HG02852 (cell line): ENCODE data around the gene GABARAPL1.
A peak's percentile ranks its signal among the peaks of the same experiment; 100 is the strongest.
"Not testable (repeated sequence)": the region's sequence is repeated elsewhere in the genome, so short reads cannot be mapped to it uniquely, and the experiment has no call there.

Experiments used
- ATAC-seq: cut with Tn5 transposase; IDR thresholded peaks from one replicate; pipeline ENCODE4 v1.9.1; 2021; ENCODE audit warnings: mild to moderate bottlenecking, moderate library complexity; ENCODE audit not compliant: unreplicated experiment

GABARAPL1 gene

DNA sequence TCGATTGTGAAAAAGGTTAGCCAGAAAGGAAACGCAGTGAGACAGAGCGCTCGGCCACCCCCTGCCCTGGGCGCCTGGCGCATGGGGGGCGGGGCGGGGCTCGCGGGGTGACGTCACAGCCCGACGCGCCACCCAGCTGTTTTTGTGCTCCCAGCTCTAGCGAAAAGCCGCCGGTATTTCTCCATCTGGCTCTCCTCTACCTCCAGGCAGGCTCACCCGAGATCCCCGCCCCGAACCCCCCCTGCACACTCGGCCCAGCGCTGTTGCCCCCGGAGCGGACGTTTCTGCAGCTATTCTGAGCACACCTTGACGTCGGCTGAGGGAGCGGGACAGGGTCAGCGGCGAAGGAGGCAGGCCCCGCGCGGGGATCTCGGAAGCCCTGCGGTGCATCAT is at the start of gene GABARAPL1:
Gene GABARAPL1 (plus strand): TSS at position 139 of the 393 bp plus-strand sequence. CDS start 253 bp downstream, at position 392.
- ATAC-seq = peak; percentile 64

DNA sequence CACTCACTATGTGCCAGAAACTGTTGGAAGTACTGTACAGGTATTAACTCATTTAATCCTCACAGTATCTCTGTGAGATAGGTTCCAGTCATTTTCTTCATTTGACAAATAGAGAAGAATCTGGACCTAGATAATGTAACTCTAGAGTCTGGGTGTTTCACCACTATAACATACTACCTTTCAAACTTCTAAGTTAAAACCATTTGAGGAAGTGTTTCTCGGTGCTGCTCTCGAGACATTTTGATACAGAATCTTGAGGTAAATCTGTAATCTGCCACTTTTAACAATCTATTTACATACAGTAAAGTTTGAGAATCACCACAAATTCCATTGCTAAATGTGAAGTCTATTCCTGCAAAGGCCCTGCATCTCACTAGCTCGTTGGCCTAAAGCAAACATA is 49.6 kb upstream of the GABARAPL1 start:
- no peak for ATAC-seq

DNA sequence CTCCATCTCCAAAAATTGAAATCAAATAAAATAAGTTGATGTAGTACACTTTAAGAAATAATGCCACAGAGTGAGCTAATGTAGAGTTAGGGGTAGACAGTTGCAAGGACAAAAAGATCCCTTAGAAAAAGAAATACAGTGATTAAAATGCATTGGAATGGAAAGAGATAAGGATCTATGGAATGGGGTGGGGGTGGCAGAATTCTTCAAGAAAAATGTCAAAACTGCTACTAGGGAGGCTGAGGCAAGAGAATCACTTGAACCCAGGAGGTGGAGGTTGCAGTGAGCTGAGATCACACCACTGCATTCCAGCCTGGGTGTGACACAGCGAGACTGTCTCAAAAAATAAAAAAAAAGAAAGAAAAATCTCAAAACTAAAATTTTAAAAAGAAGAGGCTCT is 47.3 kb upstream of the GABARAPL1 start:
- no peak for ATAC-seq

DNA sequence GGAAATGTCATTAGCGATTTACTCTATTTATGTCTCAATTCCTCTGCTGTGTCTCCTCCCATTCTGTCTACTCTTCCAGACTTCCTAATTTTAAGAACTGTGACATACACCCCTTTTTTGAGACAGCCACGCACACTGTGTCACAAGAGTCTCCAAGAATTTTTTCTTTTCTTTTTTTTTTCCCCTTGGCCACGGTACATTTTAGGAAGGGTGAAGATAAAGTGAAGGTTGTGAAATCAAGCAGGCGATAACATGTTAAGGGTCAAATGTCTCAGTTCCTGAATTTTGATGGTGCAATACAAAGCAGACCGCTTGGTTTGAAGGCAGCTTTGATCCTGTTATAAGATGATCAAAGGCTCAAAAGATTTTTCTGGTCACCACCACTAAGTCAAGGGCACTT is 45.1 kb upstream of the GABARAPL1 start:
- ATAC-seq = no peak

DNA sequence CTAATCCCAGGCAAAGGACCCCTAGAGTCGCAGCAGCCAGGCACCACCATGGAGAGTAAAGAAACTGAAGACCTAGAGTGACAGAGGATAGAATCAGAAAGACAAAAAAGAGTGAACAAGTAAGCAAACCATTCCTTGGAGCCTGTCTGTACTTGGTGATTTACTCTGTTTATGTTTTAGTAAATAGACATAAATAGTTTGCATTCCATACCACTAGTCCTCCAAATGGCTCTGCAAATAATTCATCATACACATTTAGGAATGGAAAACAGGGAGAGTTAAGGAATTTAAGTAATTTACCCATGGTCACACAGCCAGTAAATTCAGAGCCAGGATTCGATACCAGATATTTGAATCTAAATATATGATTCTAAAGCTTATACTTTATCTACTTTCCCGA is 43.6 kb upstream of the GABARAPL1 start:
- ATAC-seq = no peak

DNA sequence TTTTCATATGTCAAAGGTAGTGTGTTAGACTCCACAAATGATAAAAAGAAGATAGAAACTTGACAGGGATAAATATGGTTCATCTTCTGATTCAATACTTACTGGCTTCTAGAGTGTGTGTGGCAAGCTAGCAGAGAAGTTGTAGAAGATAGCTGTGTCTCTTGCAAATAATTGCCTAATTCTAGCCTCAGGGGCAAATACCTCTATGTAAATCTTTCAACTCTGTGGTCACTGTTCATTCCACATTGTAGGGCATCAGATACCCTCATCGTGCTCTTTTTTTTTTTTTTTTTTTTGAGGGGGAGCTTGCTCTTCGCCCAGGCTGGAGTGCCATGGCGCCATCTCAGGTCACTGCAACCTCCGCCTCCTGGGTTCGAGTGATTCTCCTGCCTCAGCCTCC is 42.5 kb upstream of the GABARAPL1 start:
- no peak for ATAC-seq

DNA sequence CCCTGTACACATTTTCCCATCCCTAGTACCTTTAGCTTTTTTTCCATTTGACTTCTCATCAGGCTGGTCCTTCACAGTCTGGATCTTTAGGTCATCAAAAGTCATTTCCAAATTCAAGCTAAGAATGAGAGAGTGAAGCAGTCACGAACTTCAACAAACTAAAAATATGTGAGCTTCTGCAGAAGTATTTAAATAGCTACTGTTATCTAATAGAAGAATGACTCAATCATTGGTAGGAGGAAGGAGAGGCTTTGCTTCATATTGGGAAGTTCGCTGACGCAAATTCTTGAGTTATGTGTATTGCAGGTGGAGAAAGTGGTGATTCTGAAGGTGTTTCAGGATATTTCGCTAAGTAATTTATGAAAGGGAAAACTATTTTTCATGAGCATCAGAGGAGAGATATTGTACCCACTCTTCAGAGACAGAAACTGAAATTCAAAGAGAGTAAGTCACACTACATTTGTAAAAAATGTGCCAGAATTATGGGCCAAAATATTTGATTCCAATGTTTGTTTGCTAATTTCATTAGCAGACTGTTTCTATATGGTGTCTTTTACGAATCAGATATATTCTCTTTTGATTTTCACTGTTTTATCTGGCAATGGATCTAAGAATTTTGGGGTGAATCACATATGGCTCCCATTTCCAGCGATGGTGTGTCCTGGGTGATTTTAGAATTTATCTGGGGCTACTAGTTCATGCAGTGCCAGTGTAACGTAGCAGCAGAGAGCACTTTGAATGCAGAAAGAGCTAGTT is 40.5 kb upstream of the GABARAPL1 start, which contains the start of gene OLR1:
Gene OLR1 (minus strand): TSS at position 160 of the 756 bp plus-strand sequence. CDS start 55 bp downstream, at position 105.
- ATAC-seq = no peak

DNA sequence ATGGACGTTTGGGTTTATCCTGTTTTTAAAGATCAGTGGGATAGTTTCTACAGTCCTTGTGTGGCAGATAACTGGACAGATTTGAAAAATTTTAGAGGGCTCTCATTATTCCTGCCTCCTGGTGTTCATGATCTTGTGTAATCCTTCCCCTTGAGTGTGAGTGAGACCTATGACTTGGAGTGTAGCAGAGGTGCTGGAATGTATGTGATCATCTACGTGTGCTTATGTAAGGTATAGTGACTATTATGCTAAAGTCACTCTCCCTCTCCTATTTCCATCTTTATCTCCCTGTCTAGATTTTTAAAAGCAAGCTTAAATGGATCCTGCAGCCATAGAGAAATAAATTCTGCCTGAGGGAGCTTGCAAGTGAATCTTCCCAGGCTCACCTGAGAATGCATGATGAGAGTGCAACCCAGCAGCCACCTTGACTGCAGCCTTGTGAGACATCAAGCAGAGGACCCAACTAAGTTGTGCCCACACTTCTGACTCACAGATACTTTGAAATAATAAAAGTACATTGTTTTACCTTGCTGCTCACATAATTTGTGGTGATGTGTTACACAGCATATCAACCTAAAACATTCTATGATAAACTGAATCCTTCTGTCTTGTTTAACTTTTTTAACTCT is 37.6 kb upstream of the GABARAPL1 start:
- ATAC-seq = no peak

DNA sequence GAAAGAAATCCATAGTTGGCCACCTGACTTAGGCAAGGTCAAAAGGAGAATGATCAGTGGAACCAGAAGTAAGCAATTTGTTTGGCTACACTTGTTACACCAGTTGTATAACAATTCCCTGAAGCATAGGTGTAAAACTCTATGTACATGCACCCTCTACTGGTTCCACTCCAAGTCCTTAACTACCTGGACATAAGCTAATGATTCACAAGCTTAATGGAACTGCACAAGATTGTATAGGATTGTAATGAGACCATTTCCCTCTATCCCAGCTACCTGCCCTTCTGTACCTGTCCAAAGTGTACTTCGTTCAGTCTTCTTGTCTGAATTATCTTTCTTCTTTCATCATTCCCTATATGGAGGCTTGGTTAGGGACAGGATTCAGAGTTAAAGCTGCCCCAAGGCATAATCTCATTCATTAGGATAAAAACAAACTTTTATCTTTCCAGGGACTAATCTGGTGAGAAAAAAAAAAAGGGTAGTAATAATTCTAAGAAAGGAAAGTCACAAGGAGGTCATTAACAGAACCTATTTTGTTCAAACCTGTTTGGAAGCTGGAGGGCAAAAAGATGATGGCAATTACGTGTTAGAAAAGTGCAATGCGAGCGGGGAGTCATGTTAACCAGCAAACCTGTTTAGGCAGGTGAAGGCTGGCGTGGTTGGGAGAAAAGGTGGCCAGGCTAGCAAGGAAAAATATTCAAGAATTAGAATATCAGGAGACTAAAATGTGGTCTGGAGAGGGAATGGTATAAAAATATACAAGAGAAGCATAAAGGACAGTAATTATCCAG is 36.6 kb upstream of the GABARAPL1 start:
- ATAC-seq = no peak

DNA sequence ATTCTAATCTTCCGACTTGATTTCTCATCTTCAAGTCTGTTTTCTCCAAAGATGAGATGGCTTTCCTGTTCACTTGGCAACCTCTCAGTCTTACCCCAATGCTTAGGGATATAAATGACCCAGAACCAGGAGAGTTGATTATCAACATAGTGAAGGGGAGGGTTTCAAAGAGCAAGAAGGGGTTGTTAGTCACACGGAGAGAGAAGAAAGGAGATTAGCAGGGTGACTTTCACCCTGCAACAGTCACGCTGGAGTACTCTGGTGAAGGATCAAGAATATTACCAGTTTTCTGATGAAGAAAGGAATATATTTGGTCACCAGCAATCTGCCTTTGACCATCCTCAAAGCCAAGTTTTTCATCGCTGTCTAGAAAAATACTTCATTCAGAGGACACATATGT is 33.9 kb upstream of the GABARAPL1 start, which contains the start of gene TMEM52B:
Gene TMEM52B (plus strand): TSS at position 212 of the 400 bp plus-strand sequence. CDS start 543 bp downstream, outside the sequence.
- ATAC-seq = no peak

DNA sequence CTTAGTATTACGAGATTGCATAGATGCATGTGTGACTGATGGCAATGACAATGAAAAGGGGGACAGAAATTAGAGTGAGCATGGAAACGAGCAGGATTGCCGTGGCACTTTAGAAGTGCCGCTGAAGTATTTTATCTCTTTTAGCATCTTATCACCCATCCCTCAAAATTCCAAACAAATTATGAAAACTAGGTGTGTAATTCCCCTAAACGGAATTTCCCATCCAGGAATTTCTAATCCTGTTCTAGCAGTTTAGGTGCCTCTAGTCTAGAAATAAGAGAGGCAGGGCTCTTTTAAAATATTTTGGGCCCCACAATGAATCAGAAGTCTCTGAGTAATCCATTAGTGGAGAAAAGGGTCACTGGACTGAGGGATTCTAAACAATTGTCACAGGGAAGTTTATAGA is 32.9 kb upstream of the GABARAPL1 start:
- ATAC-seq = no peak

DNA sequence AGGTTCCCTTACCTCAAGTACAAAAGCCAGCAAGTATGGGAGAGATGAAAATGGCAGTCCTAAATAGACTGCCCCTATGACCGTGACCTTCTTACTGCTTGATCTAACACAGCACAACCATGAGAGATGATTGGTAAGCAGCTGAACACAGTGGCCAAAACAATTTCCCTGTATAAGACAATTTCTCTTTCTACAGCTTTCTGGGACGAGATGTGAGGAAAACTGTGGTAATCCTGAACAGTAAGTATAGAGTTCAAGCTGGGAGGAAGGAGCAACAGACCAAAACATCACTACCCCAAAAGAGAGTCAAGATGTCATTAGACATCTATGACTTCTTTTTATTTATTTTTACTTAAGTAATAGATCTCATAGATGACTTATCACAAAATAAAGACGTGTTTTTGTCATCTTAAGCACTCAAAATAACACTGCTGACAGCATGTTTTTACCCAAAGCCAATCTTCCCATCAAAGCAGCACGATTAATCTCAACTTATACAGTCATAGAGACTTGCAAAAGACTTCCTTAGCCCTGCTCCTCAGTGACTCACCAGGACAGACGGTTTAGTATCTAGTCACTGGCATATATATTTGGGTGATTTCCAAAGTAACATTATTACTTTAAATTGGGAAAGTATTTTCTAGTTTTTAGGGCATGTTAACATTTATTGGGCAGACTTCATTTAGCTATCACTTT is 30.2 kb upstream of the GABARAPL1 start:
- no peak for ATAC-seq

DNA sequence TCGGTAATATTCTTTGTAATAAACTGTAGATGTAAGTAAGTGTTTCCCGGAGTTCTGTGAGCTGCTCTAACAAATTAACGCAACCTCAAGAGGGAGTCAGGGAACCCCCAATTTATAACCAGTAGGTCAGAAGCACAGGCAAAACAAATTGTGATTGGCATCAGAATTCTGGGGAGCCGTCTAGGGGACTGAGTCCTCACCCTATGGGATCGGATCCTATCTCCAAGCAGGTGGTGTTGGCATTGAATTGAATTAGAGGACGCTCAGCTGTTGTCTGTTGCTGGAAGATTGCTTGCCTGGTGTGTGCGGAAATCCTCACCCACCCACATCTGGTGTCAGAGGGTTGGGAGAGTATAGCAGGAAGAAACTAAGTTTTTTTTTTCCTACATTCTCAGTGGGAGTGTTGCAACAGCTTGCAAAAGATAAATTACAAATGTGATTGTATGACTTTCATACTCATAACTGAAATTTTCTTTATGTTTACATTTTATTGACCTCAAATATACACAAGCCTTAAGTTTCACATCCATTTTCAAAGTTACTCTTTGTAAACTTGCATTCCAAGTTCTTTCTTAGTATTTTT is 28.3 kb upstream of the GABARAPL1 start:
- ATAC-seq = no peak

DNA sequence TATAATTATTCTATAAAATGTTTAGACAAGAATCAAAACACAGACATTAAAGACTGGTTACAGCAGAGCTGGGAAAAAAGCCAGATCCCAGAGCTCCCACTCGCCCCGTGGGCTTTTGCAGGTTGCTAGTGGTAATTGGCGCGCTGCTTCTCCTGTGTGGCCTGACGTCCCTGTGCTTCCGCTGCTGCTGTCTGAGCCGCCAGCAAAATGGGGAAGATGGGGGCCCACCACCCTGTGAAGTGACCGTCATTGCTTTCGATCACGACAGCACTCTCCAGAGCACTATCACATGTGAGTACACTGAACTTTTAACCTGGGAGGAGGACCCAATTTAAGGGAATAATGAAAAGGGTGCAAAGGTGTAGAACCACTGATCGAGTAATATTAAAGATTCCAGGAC is 26.4 kb upstream of the GABARAPL1 start:
- no peak for ATAC-seq

DNA sequence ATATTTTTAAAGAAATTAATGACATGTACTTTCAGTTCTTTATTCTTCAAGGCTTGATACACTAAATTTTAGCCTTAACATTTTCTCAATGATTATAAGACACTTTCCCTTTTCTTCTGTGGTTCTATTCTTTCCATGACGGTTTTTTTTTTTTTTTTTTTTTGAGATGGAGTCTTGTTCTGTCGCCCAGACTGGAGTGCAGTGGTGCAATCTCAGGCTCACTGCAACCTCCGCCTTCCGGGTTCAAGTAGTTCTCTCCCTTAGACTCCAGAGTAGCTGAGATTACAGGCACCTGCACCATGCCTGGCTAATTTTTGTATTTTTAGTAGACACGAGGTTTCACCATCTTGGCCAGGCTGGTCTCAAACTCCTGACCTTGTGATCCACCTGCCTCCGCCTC is 25.7 kb upstream of the GABARAPL1 start:
- ATAC-seq = not testable (repeated sequence)

DNA sequence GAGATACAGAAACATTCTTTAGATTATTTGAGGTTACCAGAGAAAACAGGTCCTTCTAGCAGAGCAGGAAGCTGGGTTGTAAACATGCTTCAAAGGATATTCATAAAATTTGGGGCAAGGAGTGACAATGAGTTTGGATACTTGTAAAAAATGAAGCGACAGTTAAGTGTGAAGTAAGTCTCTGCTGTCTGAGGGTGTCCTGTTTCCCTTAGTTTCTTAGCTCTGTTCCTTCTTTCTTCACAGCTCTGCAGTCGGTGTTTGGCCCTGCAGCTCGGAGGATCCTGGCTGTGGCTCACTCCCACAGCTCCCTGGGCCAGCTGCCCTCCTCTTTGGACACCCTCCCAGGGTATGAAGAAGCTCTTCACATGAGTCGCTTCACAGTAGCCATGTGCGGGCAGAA is 23.0 kb upstream of the GABARAPL1 start:
- ATAC-seq = no peak

DNA sequence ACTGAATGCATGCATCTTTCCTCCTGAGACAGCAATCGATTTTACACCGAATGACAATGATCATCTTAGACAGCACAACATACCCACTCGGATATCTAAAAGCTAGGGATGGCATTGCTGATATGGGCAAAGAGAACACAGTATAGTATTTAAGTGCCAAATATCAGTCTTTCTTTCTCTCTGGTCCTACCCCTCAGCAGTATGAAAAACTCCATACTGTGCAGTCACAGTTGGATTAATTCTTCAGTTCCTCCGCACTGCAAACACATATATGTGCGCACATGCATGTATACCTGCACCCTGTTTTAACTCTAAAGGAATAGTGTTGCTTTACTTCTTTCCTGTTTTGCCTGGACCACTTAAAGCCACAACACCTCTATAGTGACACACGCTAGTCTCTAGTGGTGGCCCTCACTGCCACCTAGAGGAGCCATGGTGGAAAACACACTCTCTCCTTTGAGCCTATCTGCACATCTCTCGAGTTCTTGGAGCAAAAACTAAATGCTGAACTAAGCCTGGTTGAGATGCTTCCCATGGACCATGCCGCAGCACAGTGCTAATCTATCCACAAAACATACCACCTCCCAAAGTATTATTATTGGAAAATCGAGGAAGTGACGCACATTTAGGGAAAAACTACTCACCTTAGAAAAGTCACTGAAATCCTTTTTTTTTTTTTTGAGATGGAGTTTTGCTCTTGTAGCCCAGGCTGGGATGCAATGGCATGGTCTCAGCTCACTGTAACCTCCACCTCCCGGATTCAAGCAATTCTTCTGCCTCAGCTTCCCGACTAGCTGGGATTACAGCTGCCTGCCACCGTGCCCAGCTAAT is 21.9 kb upstream of the GABARAPL1 start:
- ATAC-seq = peak; percentile 83

DNA sequence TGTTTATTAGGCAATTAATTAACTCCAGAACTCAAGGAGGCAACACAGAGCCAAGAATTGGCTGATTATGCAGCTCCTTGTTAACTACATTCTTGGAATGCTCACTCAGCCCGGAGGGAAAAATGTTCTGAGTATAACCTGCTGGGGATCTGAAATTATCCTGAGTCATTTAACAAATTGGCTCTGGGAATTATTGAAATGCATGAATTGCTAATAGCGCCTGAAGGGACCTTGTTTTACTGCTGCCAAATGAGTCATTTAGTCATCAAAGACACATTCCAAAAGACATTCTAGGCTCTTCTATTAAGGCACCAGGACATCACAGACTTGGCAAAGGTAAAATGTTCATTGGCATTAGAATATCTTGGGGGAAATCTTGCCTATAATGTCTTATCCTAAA is 20.8 kb upstream of the GABARAPL1 start:
- no peak for ATAC-seq

DNA sequence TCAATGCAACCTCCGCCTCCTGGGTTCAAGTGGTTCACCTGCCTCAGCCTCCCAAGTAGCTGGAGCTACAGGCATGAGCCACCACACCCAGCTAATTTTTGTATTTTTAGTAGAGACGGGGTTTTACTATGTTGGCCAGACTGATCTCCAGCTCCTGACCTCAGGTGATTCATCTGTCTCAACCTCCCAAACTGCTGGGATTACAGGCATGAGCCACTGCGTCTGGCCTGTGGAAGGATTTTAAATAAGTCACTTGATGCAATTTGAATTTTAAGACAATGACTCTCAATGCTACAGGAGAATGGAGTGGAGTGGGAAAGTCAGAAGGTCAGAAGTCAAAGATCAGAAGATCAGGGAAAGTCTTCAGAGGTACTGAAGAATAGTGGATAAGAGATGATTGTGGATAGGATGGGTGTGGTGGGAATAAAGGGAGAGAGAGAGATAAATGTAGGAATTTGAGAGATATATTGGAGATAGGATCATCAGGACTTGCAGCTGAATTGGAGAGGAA is 18.5 kb upstream of the GABARAPL1 start:
- no peak for ATAC-seq
